H1 (cell line): ENCODE measurements around the gene CSF2RB. TPM values are rescaled to one million over a fixed set of nuclear protein-coding genes. Genes with fewer than 3 reads are reported as not detected.

Experiments used
- CTCF ChIA-PET: fragments of 300-600 bp; sonication (Branson Sonifier 250); formaldehyde crosslinking; loops from one replicate; lab custom pipeline; 2021; ENCODE audit not compliant: partially characterized antibody; lab: Charles Lee
- POLR2A ChIA-PET: fragments of 300-600 bp; sonication (Branson Sonifier 250); formaldehyde crosslinking; loops from one replicate; lab custom pipeline; 2021; ENCODE audit warnings: inconsistent platforms; ENCODE audit not compliant: partially characterized antibody; lab: Charles Lee
- DNase-seq, 2 experiments: peaks; one replicate each; pipeline versions ENCODE4 v3.0.0 to v3.0.0-alpha.2; 2010 to 2022; ENCODE audit warnings: low spot score in 2 of 2, low read depth in 1 of 2, mixed read lengths in 1 of 2
- FAIRE-seq: peaks from 2 replicates; lab custom pipeline; 2011; peaks lifted over from hg19 to GRCh38; lab: Jason Lieb, UNC
- H2AFZ ChIP-seq: 2 replicates; pipeline ENCODE4 v1.8.1; 2012; ENCODE audit warnings: low read length, inconsistent platforms
- H2AK5ac ChIP-seq: 2 replicates; pipeline ENCODE4 v1.6.1; 2013; ENCODE audit warnings: low read depth, low read length
- H2BK120ac ChIP-seq: replicated peaks from 2 replicates; pipeline ENCODE3; 2013; ENCODE audit warnings: low read depth, low read length, inconsistent platforms
- H2BK12ac ChIP-seq: 2 replicates; pipeline ENCODE4 v1.6.1; 2013; ENCODE audit warnings: low read depth, low read length
- H2BK15ac ChIP-seq: 2 replicates; pipeline ENCODE4 v1.6.1; 2013; ENCODE audit warnings: low read length
- H2BK20ac ChIP-seq: 2 replicates; pipeline ENCODE4 v1.6.1; 2013; ENCODE audit warnings: low read length
- H2BK5ac ChIP-seq: 2 replicates; pipeline ENCODE4 v1.6.1; 2013; ENCODE audit warnings: low read depth, low read length
- H3K14ac ChIP-seq: 2 replicates; pipeline ENCODE4 v1.6.1; 2013; ENCODE audit warnings: inconsistent platforms; ENCODE audit not compliant: insufficient read length
- H3K18ac ChIP-seq: 2 replicates; pipeline ENCODE4 v1.6.1; 2013; ENCODE audit warnings: low read length; ENCODE audit errors: extremely low read depth
- H3K23ac ChIP-seq: 2 replicates; pipeline ENCODE4 v1.6.1; 2013; ENCODE audit warnings: inconsistent platforms; ENCODE audit not compliant: insufficient read length
- H3K23me2 ChIP-seq: 2 replicates; pipeline ENCODE4 v1.6.1; 2013; ENCODE audit warnings: low read depth, low read length
- H3K27ac ChIP-seq: 2 replicates; pipeline ENCODE4 v1.6.1; 2011; ENCODE audit warnings: low read depth, low read length, inconsistent platforms
- H3K27me3 ChIP-seq, 4 experiments: replicated peaks in 1 of 4; 1 replicate in 1 of 4; 2 replicates in 3 of 4; pipeline versions ENCODE4 v1.6.1 to v1.8.1; 2011 to 2013; ENCODE audit warnings: low read length in 3 of 4, mild to moderate bottlenecking in 3 of 4, inconsistent platforms in 2 of 4, mixed read lengths in 2 of 4, moderate library complexity in 1 of 4; ENCODE audit not compliant: control insufficient read depth in 3 of 4, insufficient read depth in 3 of 4; ENCODE audit errors: extremely low read depth in 1 of 4
- H3K36me3 ChIP-seq, 4 experiments: 2 replicates each; pipeline versions ENCODE4 v1.6.1 to v1.8.1; 2011 to 2013; ENCODE audit warnings: mild to moderate bottlenecking in 4 of 4, low read length in 3 of 4, moderate library complexity in 2 of 4, control low read depth in 1 of 4, inconsistent platforms in 1 of 4; ENCODE audit not compliant: insufficient read depth in 4 of 4, control insufficient read depth in 2 of 4
- H3K4ac ChIP-seq: replicated peaks from 2 replicates; pipeline ENCODE3; 2013; ENCODE audit warnings: low read length, low read depth, mixed read lengths, inconsistent platforms; ENCODE audit not compliant: insufficient read length
- H3K4me1 ChIP-seq, 4 experiments: replicated peaks in 1 of 4; 1 replicate in 1 of 4; 2 replicates in 3 of 4; pipeline versions ENCODE4 v1.6.1 to v1.8.1; 2011 to 2013; ENCODE audit warnings: low read length in 3 of 4, inconsistent platforms in 2 of 4, mixed read lengths in 1 of 4; ENCODE audit not compliant: insufficient read depth in 4 of 4, control insufficient read depth in 3 of 4
- H3K4me2 ChIP-seq, 2 experiments: 2 replicates each; pipeline versions ENCODE4 v1.6.1 to v1.8.1; 2011 to 2013; ENCODE audit warnings: low read depth in 2 of 2, low read length in 2 of 2, control low read depth in 1 of 2, inconsistent platforms in 1 of 2, mild to moderate bottlenecking in 1 of 2; ENCODE audit not compliant: insufficient read depth in 1 of 2
- H3K4me3 ChIP-seq, 4 experiments: fragments of 200-600, 300-600 bp in 1 of 4; sonication (generic), shearing (Covaris generic), sonication (Bioruptor Twin) in 1 of 4; 2 replicates each; pipeline versions ENCODE4 v1.5.1 to v1.8.1; 2011 to 2016; ENCODE audit warnings: low read length in 4 of 4, low read depth in 3 of 4, control low read depth in 2 of 4, inconsistent platforms in 2 of 4, mild to moderate bottlenecking in 2 of 4, mixed read lengths in 1 of 4, moderate library complexity in 1 of 4; ENCODE audit not compliant: insufficient read depth in 2 of 4; ENCODE audit errors: extremely low read depth in 1 of 4
- H3K56ac ChIP-seq: replicated peaks from 2 replicates; pipeline ENCODE3; 2013; ENCODE audit warnings: low read depth, mild to moderate bottlenecking, mixed read lengths, low read length, inconsistent platforms; ENCODE audit not compliant: insufficient read length
- H3K79me1 ChIP-seq: 2 replicates; pipeline ENCODE4 v1.6.1; 2013; ENCODE audit warnings: low read depth, low read length, control low read depth
- H3K79me2 ChIP-seq, 2 experiments: 2 replicates each; pipeline versions ENCODE4 v1.6.1 to v1.8.1; 2012 to 2013; ENCODE audit warnings: low read length in 2 of 2, mild to moderate bottlenecking in 2 of 2, inconsistent platforms in 1 of 2; ENCODE audit not compliant: insufficient read depth in 2 of 2, control insufficient read depth in 1 of 2
- H3K9ac ChIP-seq, 4 experiments: replicated peaks in 1 of 4; 1 replicate in 1 of 4; 2 replicates in 3 of 4; pipeline versions ENCODE4 v1.6.1 to v1.8.1; 2011 to 2013; ENCODE audit warnings: low read depth in 3 of 4, low read length in 3 of 4, control low read depth in 2 of 4, mild to moderate bottlenecking in 2 of 4, moderate library complexity in 2 of 4, inconsistent platforms in 1 of 4; ENCODE audit errors: extremely low read depth in 1 of 4
- H3K9me3 ChIP-seq, 2 experiments: 2 replicates each; pipeline versions ENCODE4 v1.6.1 to v1.8.1; 2012 to 2013; ENCODE audit warnings: mild to moderate bottlenecking in 2 of 2, moderate library complexity in 2 of 2, control low read depth in 1 of 2, inconsistent platforms in 1 of 2, low read depth in 1 of 2, low read length in 1 of 2, mixed read lengths in 1 of 2; ENCODE audit not compliant: insufficient read depth in 2 of 2
- H4K20me1 ChIP-seq, 2 experiments: replicated peaks in 1 of 2; 2 replicates each; pipeline versions ENCODE3 to v1.8.1; 2011 to 2013; ENCODE audit warnings: inconsistent platforms in 2 of 2, low read length in 2 of 2, mild to moderate bottlenecking in 1 of 2; ENCODE audit not compliant: insufficient read depth in 2 of 2, control insufficient read depth in 1 of 2
- H4K5ac ChIP-seq: 2 replicates; pipeline ENCODE4 v1.6.1; 2013; ENCODE audit warnings: low read length, low read depth, mixed read lengths, inconsistent platforms; ENCODE audit not compliant: insufficient read length
- H4K8ac ChIP-seq: 2 replicates; pipeline ENCODE4 v1.8.0; 2013; ENCODE audit warnings: mild to moderate bottlenecking, moderate library complexity, low read length, inconsistent platforms; ENCODE audit not compliant: insufficient read depth; ENCODE audit errors: extremely low read depth
- H4K91ac ChIP-seq: replicated peaks from 2 replicates; pipeline ENCODE3; 2013; ENCODE audit warnings: low read length, mixed read lengths, inconsistent platforms; ENCODE audit not compliant: insufficient read length
- ASH2L ChIP-seq: fragments of 200-600, 300-600 bp; sonication (generic); IDR thresholded peaks from one replicate; pipeline ENCODE4 v1.7.1; 2017; ENCODE audit warnings: low read length
- HDAC2 ChIP-seq, 2 experiments: fragments of 300-600 bp in 1 of 2; sonication (generic) in 1 of 2; IDR thresholded peaks; 2 replicates each; pipeline ENCODE4 v1.6.1; 2011 to 2012; ENCODE audit warnings: low read depth in 2 of 2, low read length in 2 of 2, mild to moderate bottlenecking in 2 of 2, moderate library complexity in 2 of 2, borderline replicate concordance in 1 of 2, inconsistent platforms in 1 of 2
- JUN ChIP-seq: IDR thresholded peaks from 2 replicates; pipeline ENCODE4 v1.6.1; 2011; ENCODE audit warnings: low read depth, mild to moderate bottlenecking, improper control_type of control experiment, low read length
- MAFK ChIP-seq: IDR thresholded peaks from 2 replicates; pipeline ENCODE4 v1.6.1; 2012; ENCODE audit warnings: low read depth, mild to moderate bottlenecking, improper control_type of control experiment, low read length
- NANOG ChIP-seq: IDR thresholded peaks from 2 replicates; pipeline ENCODE4 v1.6.1; 2011; ENCODE audit warnings: low read length, low read depth, mild to moderate bottlenecking, inconsistent platforms; ENCODE audit not compliant: insufficient read depth, poor library complexity, severe bottlenecking
- RXRA ChIP-seq: IDR thresholded peaks from 2 replicates; pipeline ENCODE4 v1.6.1; 2011; ENCODE audit warnings: low read depth, mild to moderate bottlenecking, low read length, moderate library complexity; ENCODE audit not compliant: insufficient read depth
- SIRT6 ChIP-seq: IDR thresholded peaks from one replicate; pipeline ENCODE4 v1.7.1; 2012; ENCODE audit warnings: low read length, inconsistent platforms
- TAF1 ChIP-seq: IDR thresholded peaks from 2 replicates; pipeline ENCODE4 v1.6.1; 2011; ENCODE audit warnings: mild to moderate bottlenecking, low read depth, low read length
- TBP ChIP-seq: IDR thresholded peaks from 2 replicates; pipeline ENCODE4 v1.6.1; 2011; ENCODE audit warnings: low read depth, low read length, improper control_type of control experiment
- TEAD4 ChIP-seq: IDR thresholded peaks from 2 replicates; pipeline ENCODE4 v1.6.1; 2012; ENCODE audit warnings: low read depth, low read length, inconsistent platforms, mixed read lengths
- USF2 ChIP-seq: IDR thresholded peaks from 2 replicates; pipeline ENCODE4 v1.6.1; 2011; ENCODE audit warnings: low read length, improper control_type of control experiment
- WGBS, 2 experiments: shearing (Covaris generic) in 1 of 2; methylation state at CpG; one replicate each; pipeline versions ENCODE4 v1.1.6 to v1.1.7; 2013 to 2015; ENCODE audit warnings: low lambda C conversion rate in 2 of 2, mixed read lengths in 2 of 2, inconsistent platforms in 1 of 2, low coverage in 1 of 2, missing lambda C conversion rate in 1 of 2; ENCODE audit not compliant: insufficient replicate concordance in 2 of 2, insufficient coverage in 1 of 2, insufficient read length in 1 of 2; ENCODE audit errors: extremely low coverage in 1 of 2, missing lambda C conversion rate in 1 of 2; 5-methylcytosine and 5-hydroxymethylcytosine counted together
- polyA plus RNA-seq, 7 experiments: library from polyadenylated mRNA; depleted of rRNA in 3 of 7; stranded (reverse) in 5 of 7; unstranded in 2 of 7; fragments of >200 nt in 5 of 7; fragments of 200-250 nt in 2 of 7; gene quantifications; 1 replicate in 5 of 7; 2 replicates in 1 of 7; 4 replicates in 1 of 7; pipeline versions ENCODE4 v1.2.1 to v1.2.3, GENCODE V29; 2011 to 2013; ENCODE audit warnings: missing spikeins in 2 of 7, mixed read lengths in 2 of 7
- total RNA-seq: library from RNA; stranded (reverse); fragmentation: NEBNext Ultra II Directional; extraction: Animal tissue kit (Norgen Biotek cat#: 25700); gene quantifications from 2 replicates; pipeline ENCODE4 v1.2.1, GENCODE V29; 2021
- TF ChIP-seq, protein P1 (sequence below): IDR thresholded peaks from 2 replicates; pipeline ENCODE4 v1.6.1; 2012; ENCODE audit warnings: inconsistent platforms

Gene CSF2RB
- total and polyA plus RNA-seq, 2 of the 8 experiments (the other 6 are each of a cell fraction or from before 2014, with no cell fraction given) = not detected

DNA sequence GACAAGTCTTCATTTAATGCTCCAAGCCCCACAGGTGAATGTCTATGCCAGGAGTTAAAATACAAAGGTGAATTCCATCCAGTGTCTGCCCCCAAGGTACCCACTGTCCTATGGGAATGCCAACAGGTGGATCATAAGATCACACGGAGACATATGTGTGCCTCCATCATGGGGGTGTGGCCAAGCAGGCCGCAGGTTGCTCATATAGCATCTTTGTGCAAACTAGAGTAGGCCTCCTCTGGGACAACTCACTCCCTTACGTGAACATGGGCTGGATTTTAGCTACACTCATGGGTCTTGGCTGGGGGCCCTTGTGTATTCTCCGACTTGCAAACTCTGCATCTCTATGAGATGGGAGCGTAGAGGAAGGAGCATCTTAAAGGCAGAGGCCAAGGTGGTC lies 45.7 kb upstream of the CSF2RB start:
- H3K4me1 ChIP-seq = peaks cover 0 to 3% (median 0%) of the 10 kb centered on the region in 4 experiments; a peak in 2 of 7 replicates

More for the DNA sequence above, 45.7 kb upstream of the CSF2RB start:
- Histone ChIP-seq H3K4ac (no peak overlapping the region), H4K5ac (no peak overlapping the region), H4K91ac (no peak overlapping the region), H2AFZ (no peak overlapping the region), H2BK120ac (no peak overlapping the region), H3K14ac (no peak overlapping the region), H4K20me1 (no peaks in the 10 kb centered on the region), H3K9me3 (no peaks in the 10 kb centered on the region), H3K4me3 (no peak overlapping the region), H2AK5ac (no peak overlapping the region), H3K27ac (no peak overlapping the region), H3K79me2 (no peaks in the 10 kb centered on the region), H3K36me3 (no peaks in the 10 kb centered on the region), H2BK20ac (no peak overlapping the region), H3K79me1 (no peaks in the 10 kb centered on the region), H3K23me2 (peaks cover 4% of the 10 kb centered on the region; the same call in 1 of the 2 replicates), H2BK15ac (no peak overlapping the region), H3K23ac (no peak overlapping the region), H3K56ac (no peak overlapping the region), H3K27me3 (no peaks in the 10 kb centered on the region), H3K18ac (no peak overlapping the region), H2BK5ac (no peak overlapping the region), H3K4me2 (no peak overlapping the region), H3K9ac (no peak overlapping the region), H2BK12ac (no peak overlapping the region), H4K8ac (no peak overlapping the region)
- FAIRE-seq (no peak), DNase-seq (no peak)
- WGBS, 2 experiments = 94% methylated on average over 5 of the region's 5 CpGs; no CpG with 5 or more reads in 1 of the 2 experiments
- no peak for TF ChIP-seq HDAC2 (IDR thresholded peaks at IDR 0.05; ENCODE audit: borderline replicate concordance in 1 of 2, low read depth in 2 of 2, low read length in 2 of 2)
- TF ChIP-seq NANOG = no peak
- no peak for TF ChIP-seq MAFK
- TF ChIP-seq JUN = no peak
- TF ChIP-seq TBP = no peak
- TF ChIP-seq, protein P1, sequence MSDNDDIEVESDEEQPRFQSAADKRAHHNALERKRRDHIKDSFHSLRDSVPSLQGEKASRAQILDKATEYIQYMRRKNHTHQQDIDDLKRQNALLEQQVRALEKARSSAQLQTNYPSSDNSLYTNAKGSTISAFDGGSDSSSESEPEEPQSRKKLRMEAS = no peak
- TF ChIP-seq USF2 = no peak
- no peak for TF ChIP-seq SIRT6
- no peak for TF ChIP-seq RXRA
- no peak for TF ChIP-seq TAF1
- no peak for TF ChIP-seq TEAD4
- no peak for TF ChIP-seq ASH2L
- ChIA-PET POLR2A (interaction anchor here (0.5 kb wide), 1 partner anchor 182 kb away, joined by 3 read pairs; no protein-coding TSS in a partner anchor), CTCF (interaction anchor here (0.6 to 7.7 kb wide), 6 partner anchors 9 to 163 kb away, joined by 3 to 89 read pairs (median 6); partner anchors contain the start of gene NCF4)
